ENCODE results near the gene NASP.

GRCh38 chr1:45629035-45629434 lies 45.2 kb downstream of the NASP start:
- TF ChIP-seq CTCF (conservative IDR thresholded peaks at IDR 0.05; ENCODE audit: low read length) (no peak), EZH2phosphoT487 (IDR thresholded peaks at IDR 0.05; ENCODE audit: borderline replicate concordance) (no peak)

All from Loucy (cell line).